Suprapubic skin (tissue), 4 donors: ENCODE data around the gene PACS2. TPM values are rescaled to one million over a fixed set of nuclear protein-coding genes. Genes with fewer than 3 reads are reported as not detected.
"Not testable (repeated sequence)": the region's sequence is repeated elsewhere in the genome, so short reads cannot be mapped to it uniquely, and the experiment has no call there.

Experiments used
- DNase-seq, 2 donors: peaks; one replicate each; pipeline ENCODE4 v3.0.0-alpha.2; 2019; ENCODE audit warnings: low spot score in 2 of 2
- H3K27ac ChIP-seq: fragments of 200-600 bp; sonication (generic); one replicate; pipeline ENCODE4 v1.5.1; 2019
- H3K27me3 ChIP-seq: fragments of 200-600 bp; sonication (generic); one replicate; pipeline ENCODE4 v1.5.1; 2019
- H3K36me3 ChIP-seq: fragments of 200-600 bp; sonication (generic); one replicate; pipeline ENCODE4 v1.5.1; 2019
- H3K4me1 ChIP-seq: fragments of 200-600 bp; sonication (generic); one replicate; pipeline ENCODE4 v1.5.1; 2019
- H3K4me3 ChIP-seq: fragments of 200-600 bp; sonication (generic); one replicate; pipeline ENCODE4 v1.5.1; 2019; ENCODE audit warnings: mild to moderate bottlenecking
- H3K9me3 ChIP-seq: fragments of 200-600 bp; sonication (generic); one replicate; pipeline ENCODE4 v1.5.1; 2019
- CTCF ChIP-seq, 2 donors: fragments of 200-600 bp in 1 of 2; fragments of 450-650 bp in 1 of 2; sonication (generic) in 1 of 2; IDR thresholded peaks; one replicate each; pipeline ENCODE4 v1.5.1; 2016 to 2019; ENCODE audit warnings: antibody characterized with exemption in 2 of 2, mild to moderate bottlenecking in 1 of 2, moderate library complexity in 1 of 2
- EP300 ChIP-seq: sonication (generic); formaldehyde crosslinking; IDR thresholded peaks from one replicate; pipeline ENCODE4 v1.6.1; 2017; ENCODE audit warnings: antibody characterized with exemption
- POLR2A ChIP-seq, 2 donors: fragments of 450-650 bp; IDR thresholded peaks; one replicate each; pipeline ENCODE4 v1.6.1; 2017; ENCODE audit warnings: antibody characterized with exemption in 2 of 2, mild to moderate bottlenecking in 2 of 2, moderate library complexity in 2 of 2
- POLR2AphosphoS5 ChIP-seq, 3 donors: sonication (generic); formaldehyde crosslinking; IDR thresholded peaks; one replicate each; pipeline ENCODE4 v1.6.1; 2017; ENCODE audit warnings: antibody characterized with exemption in 3 of 3
- WGBS: methylation state at CpG from one replicate; pipeline ENCODE4 v1.1.5; 2018; 5-methylcytosine and 5-hydroxymethylcytosine counted together
- total RNA-seq, 4 donors: library from RNA; depleted of rRNA; stranded (reverse); fragments of >200 nt; gene quantifications; one replicate each; pipeline ENCODE4 v1.1.0, GENCODE V29; 2016

The PACS2 gene
- total RNA-seq, 4 donors from 2014 or later, result 41.9 to 100 (median 66.6) TPM

- 68% methylated on average over 11 of the region's 15 CpGs for WGBS
- no peak for DNase-seq
- TF ChIP-seq POLR2A (IDR thresholded peaks at IDR 0.05), result no peak
- TF ChIP-seq CTCF (IDR thresholded peaks at IDR 0.05), result no peak
- TF ChIP-seq POLR2AphosphoS5 (IDR thresholded peaks at IDR 0.05), result no peak
- no peak for TF ChIP-seq EP300
- Histone ChIP-seq H3K4me1 (peaks cover 2% of the 10 kb centered on the region), H3K4me3 (no peak overlapping the region), H3K36me3 (peaks cover 15% of the 10 kb centered on the region), H3K9me3 (no peaks in the 10 kb centered on the region), H3K27ac (no peak overlapping the region), H3K27me3 (no peaks in the 10 kb centered on the region)
Measured at GRCh38 chr14:105283899-105284298, 30.6 kb upstream of the PACS2 start.

- H3K27me3 ChIP-seq, result no peaks in the 10 kb centered on the region
- peaks cover 14% of the 10 kb centered on the region for H3K36me3 ChIP-seq
- WGBS, result 92% methylated on average over 8 of the region's 8 CpGs
- H3K4me3 ChIP-seq, result no peak overlapping the region
- no peaks in the 10 kb centered on the region for H3K9me3 ChIP-seq
- TF ChIP-seq EP300 (no peak), CTCF (IDR thresholded peaks at IDR 0.05) (no peak)
- peaks cover 2% of the 10 kb centered on the region for H3K4me1 ChIP-seq
- H3K27ac ChIP-seq, result no peak overlapping the region
- no peak for DNase-seq
Measured at GRCh38 chr14:105285174-105285573, 29.4 kb upstream of the PACS2 start.

GRCh38 chr14:105286759-105287144 is 27.8 kb upstream of the PACS2 start:
- H3K36me3 ChIP-seq, result peaks cover 8% of the 10 kb centered on the region
- H3K4me3 ChIP-seq, result no peak overlapping the region
- no peaks in the 10 kb centered on the region for H3K4me1 ChIP-seq
- TF ChIP-seq POLR2A (IDR thresholded peaks at IDR 0.05), result no peak
- TF ChIP-seq POLR2AphosphoS5 (IDR thresholded peaks at IDR 0.05), result no peak
- no peak for TF ChIP-seq EP300
- no peak for TF ChIP-seq CTCF (IDR thresholded peaks at IDR 0.05)
- WGBS, result 94% methylated on average over 6 of the region's 9 CpGs
- no peak overlapping the region for H3K27ac ChIP-seq
- H3K9me3 ChIP-seq, result no peaks in the 10 kb centered on the region
- no peaks in the 10 kb centered on the region for H3K27me3 ChIP-seq
- DNase-seq, result no peak

GRCh38 chr14:105287249-105288102 is 27.1 kb upstream of the PACS2 start:
- 84% methylated on average over 18 of the region's 24 CpGs for WGBS
- TF ChIP-seq CTCF (IDR thresholded peaks at IDR 0.05), result no peak
- TF ChIP-seq EP300, result no peak
- TF ChIP-seq POLR2A (IDR thresholded peaks at IDR 0.05), result no peak
- no peak for TF ChIP-seq POLR2AphosphoS5 (IDR thresholded peaks at IDR 0.05)
- H3K4me1 ChIP-seq, result peaks cover 2% of the 10 kb centered on the region
- H3K4me3 ChIP-seq, result no peak overlapping the region
- no peaks in the 10 kb centered on the region for H3K27me3 ChIP-seq
- H3K9me3 ChIP-seq, result no peaks in the 10 kb centered on the region
- DNase-seq, result no peak
- H3K27ac ChIP-seq, result no peak overlapping the region
- peaks cover 8% of the 10 kb centered on the region for H3K36me3 ChIP-seq

- H3K36me3 ChIP-seq, H3K27me3 ChIP-seq, H3K27ac ChIP-seq, H3K4me3 ChIP-seq, H3K9me3 ChIP-seq, DNase-seq: not testable (repeated sequence)
- WGBS, result 91% methylated on average over 6 of the region's 6 CpGs
- H3K4me1 ChIP-seq, result peaks cover 17% of the 10 kb centered on the region
Measured at GRCh38 chr14:105288936-105289335, 25.6 kb upstream of the PACS2 start.
